SK-N-SH (cell line): ENCODE data around the gene KRT25. TPM values are rescaled to one million over a fixed set of nuclear protein-coding genes. Genes with fewer than 3 reads are reported as not detected.

Source experiments
- CTCF ChIA-PET: fragments of 300-600, 350-600 bp; formaldehyde crosslinking; extraction: SDS; loops from one replicate; lab custom pipeline; 2021; lab: Yijun Ruan, JAX
- POLR2A ChIA-PET: fragments of 350-600 bp; sonication (Branson Sonifier 250); formaldehyde crosslinking; extraction: SDS; loops from one replicate; lab custom pipeline; 2020; ENCODE audit warnings: antibody characterized with exemption, inconsistent platforms; lab: Yijun Ruan, JAX
- DNase-seq: peaks from one replicate; pipeline ENCODE4 v3.0.0; 2012
- H2AFZ ChIP-seq: fragments of 200-600 bp; sonication (generic); 2 replicates; pipeline ENCODE4 v1.8.1; 2016; ENCODE audit warnings: antibody characterized with exemption, mild to moderate bottlenecking, low read depth
- H3F3A ChIP-seq: fragments of 200-600 bp; sonication (generic); replicated peaks from 2 replicates; pipeline ENCODE3; 2016; ENCODE audit warnings: antibody characterized with exemption, mild to moderate bottlenecking; ENCODE audit not compliant: insufficient read depth
- H3K27ac ChIP-seq, 2 experiments: fragments of 200-500 bp in 1 of 2; fragments of 200-600 bp in 1 of 2; sonication (Bioruptor generic) in 1 of 2; sonication (generic), shearing (Covaris generic) in 1 of 2; 2 replicates each; pipeline versions ENCODE4 v1.5.1 to v1.6.1; 2014 to 2016; ENCODE audit warnings: low read depth in 2 of 2, inconsistent platforms in 1 of 2, low read length in 1 of 2, mild to moderate bottlenecking in 1 of 2, mixed read lengths in 1 of 2
- H3K27me3 ChIP-seq: fragments of 200-600 bp; sonication (generic), shearing (Covaris generic); 2 replicates; pipeline ENCODE4 v1.6.1; 2016; ENCODE audit warnings: mixed run types; ENCODE audit not compliant: insufficient read depth
- H3K36me3 ChIP-seq, 2 experiments: fragments of 200-500 bp in 1 of 2; fragments of 200-600 bp in 1 of 2; sonication (Bioruptor generic) in 1 of 2; sonication (generic) in 1 of 2; replicated peaks in 1 of 2; 2 replicates each; pipeline versions ENCODE3 to v1.5.1; 2014 to 2016; ENCODE audit warnings: low read length in 1 of 2, mild to moderate bottlenecking in 1 of 2; ENCODE audit not compliant: insufficient read depth in 2 of 2, control insufficient read depth in 1 of 2
- H3K4me1 ChIP-seq, 2 experiments: fragments of 200-500 bp in 1 of 2; fragments of 200-600 bp in 1 of 2; sonication (Bioruptor generic) in 1 of 2; sonication (generic), shearing (Covaris generic) in 1 of 2; 2 replicates each; pipeline versions ENCODE4 v1.5.1 to v1.6.1; 2014 to 2016; ENCODE audit warnings: low read depth in 1 of 2, low read length in 1 of 2, mixed run types in 1 of 2; ENCODE audit not compliant: insufficient read depth in 2 of 2, control insufficient read depth in 1 of 2
- H3K4me2 ChIP-seq: fragments of 200-600 bp; sonication (generic), shearing (Covaris generic); 2 replicates; pipeline ENCODE4 v1.6.1; 2017; ENCODE audit warnings: mixed run types
- H3K4me3 ChIP-seq, 2 experiments: fragments of 200-500 bp in 1 of 2; fragments of 200-600 bp in 1 of 2; sonication (Bioruptor generic) in 1 of 2; sonication (generic), shearing (Covaris generic) in 1 of 2; 2 replicates each; pipeline versions ENCODE4 v1.5.1 to v1.8.1; 2014 to 2016; ENCODE audit warnings: low read depth in 2 of 2, inconsistent platforms in 1 of 2, low read length in 1 of 2, mild to moderate bottlenecking in 1 of 2, mixed read lengths in 1 of 2, moderate library complexity in 1 of 2
- H3K79me2 ChIP-seq: fragments of 200-600 bp; sonication (generic); 2 replicates; pipeline ENCODE4 v1.8.1; 2017; ENCODE audit warnings: mild to moderate bottlenecking; ENCODE audit not compliant: insufficient read depth
- H3K9ac ChIP-seq: fragments of 200-600 bp; sonication (generic); 2 replicates; pipeline ENCODE4 v1.6.1; 2017; ENCODE audit warnings: mixed run types
- H3K9me2 ChIP-seq: fragments of 200-600 bp; sonication (generic); 2 replicates; pipeline ENCODE4 v1.6.1; 2017; ENCODE audit warnings: mixed run types
- H3K9me3 ChIP-seq: fragments of 200-600 bp; sonication (generic); 2 replicates; pipeline ENCODE4 v1.6.1; 2017; ENCODE audit warnings: mixed run types, mild to moderate bottlenecking, moderate library complexity
- H4K20me1 ChIP-seq: fragments of 200-600 bp; sonication (generic); 2 replicates; pipeline ENCODE4 v1.6.1; 2017; ENCODE audit warnings: mild to moderate bottlenecking, mixed run types; ENCODE audit not compliant: insufficient read depth
- ELF1 ChIP-seq: IDR thresholded peaks from 2 replicates; pipeline ENCODE4 v1.4.0; 2012
- EP300 ChIP-seq, 2 experiments: IDR thresholded peaks; 2 replicates each; pipeline versions ENCODE4 v1.4.0 to v1.6.1; 2012; ENCODE audit warnings: borderline replicate concordance in 1 of 2, low read depth in 1 of 2, low read length in 1 of 2
- EZH2phosphoT487 ChIP-seq: fragments of 200-600 bp; sonication (generic); IDR thresholded peaks from 2 replicates; pipeline ENCODE4 v1.6.1; 2017; ENCODE audit warnings: low read depth, mixed run types, mild to moderate bottlenecking, antibody characterized with exemption, moderate library complexity, borderline replicate concordance
- FOSL2 ChIP-seq: IDR thresholded peaks from 2 replicates; pipeline ENCODE4 v1.4.0; 2012; ENCODE audit warnings: low read depth, mild to moderate bottlenecking, moderate library complexity, borderline replicate concordance
- GABPA ChIP-seq: IDR thresholded peaks from 2 replicates; pipeline ENCODE4 v1.4.0; 2012; ENCODE audit warnings: low read depth, mild to moderate bottlenecking
- IRF3 ChIP-seq: fragments of 150-350 bp; IDR thresholded peaks from 2 replicates; pipeline ENCODE4 v1.6.1; 2016; ENCODE audit warnings: mild to moderate bottlenecking, low read depth, low read length
- JUND ChIP-seq: IDR thresholded peaks from 2 replicates; pipeline ENCODE4 v1.4.0; 2012
- MAX ChIP-seq: IDR thresholded peaks from 2 replicates; pipeline ENCODE4 v1.4.0; 2012; ENCODE audit warnings: low read depth
- MEF2A ChIP-seq: IDR thresholded peaks from 2 replicates; pipeline ENCODE4 v1.4.0; 2012; ENCODE audit warnings: low read depth, borderline replicate concordance
- NFIC ChIP-seq: IDR thresholded peaks from 2 replicates; pipeline ENCODE4 v1.4.0; 2012; ENCODE audit warnings: borderline replicate concordance
- SIN3A ChIP-seq: IDR thresholded peaks from 2 replicates; pipeline ENCODE4 v1.6.1; 2012; ENCODE audit warnings: low read depth, mild to moderate bottlenecking, low read length, moderate library complexity, borderline replicate concordance
- SMC3 ChIP-seq: IDR thresholded peaks from 2 replicates; pipeline ENCODE4 v1.6.1; 2012; ENCODE audit warnings: low read depth, low read length, improper control_type of control experiment
- TAF1 ChIP-seq: IDR thresholded peaks from 2 replicates; pipeline ENCODE4 v1.6.1; 2012; ENCODE audit warnings: low read depth, mild to moderate bottlenecking, low read length, moderate library complexity, borderline replicate concordance
- TCF12 ChIP-seq: IDR thresholded peaks from 2 replicates; pipeline ENCODE4 v1.4.0; 2012
- YY1 ChIP-seq: IDR thresholded peaks from 2 replicates; pipeline ENCODE4 v1.4.0; 2012; ENCODE audit warnings: low read depth, mild to moderate bottlenecking
- WGBS: methylation state at CpG from one replicate; pipeline ENCODE4 v1.1.6; 2017; ENCODE audit warnings: low lambda C conversion rate; 5-methylcytosine and 5-hydroxymethylcytosine counted together
- polyA plus RNA-seq, 3 experiments: library from polyadenylated mRNA; depleted of rRNA; stranded (reverse); fragments of >200 nt; gene quantifications; 2 replicates each; pipeline ENCODE4 v1.2.3, GENCODE V29; 2012
- TF ChIP-seq, protein P1 (sequence below): fragments of 200-600 bp; sonication (generic); IDR thresholded peaks from 2 replicates; pipeline ENCODE4 v1.6.1; 2017; ENCODE audit warnings: antibody characterized with exemption, mild to moderate bottlenecking, moderate library complexity
- TF ChIP-seq, protein P2 (sequence below): IDR thresholded peaks from 2 replicates; pipeline ENCODE4 v1.4.0; 2012; ENCODE audit warnings: low read depth, borderline replicate concordance
- TF ChIP-seq, protein P3 (sequence below): IDR thresholded peaks from 2 replicates; pipeline ENCODE4; 2012

KRT25 gene
- polyA plus RNA-seq, 1 of the 3 experiments (the other 2 are of a cell fraction), result not detected

GRCh38 chr17:40707745-40708144 is 47.4 kb downstream of the KRT25 start:
- POLR2A ChIA-PET, result no interaction called here
- no peaks in the 10 kb centered on the region for H3K36me3 ChIP-seq
- H4K20me1 ChIP-seq, result no peaks in the 10 kb centered on the region
- H3K9me2 ChIP-seq, result no peaks in the 10 kb centered on the region
- no peaks in the 10 kb centered on the region for H3F3A ChIP-seq
- H3K9me3 ChIP-seq, result no peaks in the 10 kb centered on the region
- no peaks in the 10 kb centered on the region for H3K4me1 ChIP-seq
- H3K27ac ChIP-seq, result no peak overlapping the region
- H2AFZ ChIP-seq, result no peak overlapping the region
- H3K4me2 ChIP-seq, result no peak overlapping the region
- DNase-seq, result no peak
- CTCF ChIA-PET, result interaction anchor here (1.5 kb wide), 1 partner anchor 11 kb away, joined by 6 read pairs; no protein-coding TSS in a partner anchor
- peaks cover 75% of the 10 kb centered on the region for H3K27me3 ChIP-seq
- H3K4me3 ChIP-seq, result no peak overlapping the region
- WGBS, result 15% methylated on average over 7 of the region's 7 CpGs
- no peak overlapping the region for H3K9ac ChIP-seq
- TF ChIP-seq YY1, result no peak
- no peak for TF ChIP-seq JUND
- no peak for TF ChIP-seq EZH2phosphoT487
- TF ChIP-seq, protein P1, sequence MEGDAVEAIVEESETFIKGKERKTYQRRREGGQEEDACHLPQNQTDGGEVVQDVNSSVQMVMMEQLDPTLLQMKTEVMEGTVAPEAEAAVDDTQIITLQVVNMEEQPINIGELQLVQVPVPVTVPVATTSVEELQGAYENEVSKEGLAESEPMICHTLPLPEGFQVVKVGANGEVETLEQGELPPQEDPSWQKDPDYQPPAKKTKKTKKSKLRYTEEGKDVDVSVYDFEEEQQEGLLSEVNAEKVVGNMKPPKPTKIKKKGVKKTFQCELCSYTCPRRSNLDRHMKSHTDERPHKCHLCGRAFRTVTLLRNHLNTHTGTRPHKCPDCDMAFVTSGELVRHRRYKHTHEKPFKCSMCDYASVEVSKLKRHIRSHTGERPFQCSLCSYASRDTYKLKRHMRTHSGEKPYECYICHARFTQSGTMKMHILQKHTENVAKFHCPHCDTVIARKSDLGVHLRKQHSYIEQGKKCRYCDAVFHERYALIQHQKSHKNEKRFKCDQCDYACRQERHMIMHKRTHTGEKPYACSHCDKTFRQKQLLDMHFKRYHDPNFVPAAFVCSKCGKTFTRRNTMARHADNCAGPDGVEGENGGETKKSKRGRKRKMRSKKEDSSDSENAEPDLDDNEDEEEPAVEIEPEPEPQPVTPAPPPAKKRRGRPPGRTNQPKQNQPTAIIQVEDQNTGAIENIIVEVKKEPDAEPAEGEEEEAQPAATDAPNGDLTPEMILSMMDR, result no peak
- no peak for TF ChIP-seq FOSL2
- TF ChIP-seq NFIC, result no peak
- TF ChIP-seq, protein P2, sequence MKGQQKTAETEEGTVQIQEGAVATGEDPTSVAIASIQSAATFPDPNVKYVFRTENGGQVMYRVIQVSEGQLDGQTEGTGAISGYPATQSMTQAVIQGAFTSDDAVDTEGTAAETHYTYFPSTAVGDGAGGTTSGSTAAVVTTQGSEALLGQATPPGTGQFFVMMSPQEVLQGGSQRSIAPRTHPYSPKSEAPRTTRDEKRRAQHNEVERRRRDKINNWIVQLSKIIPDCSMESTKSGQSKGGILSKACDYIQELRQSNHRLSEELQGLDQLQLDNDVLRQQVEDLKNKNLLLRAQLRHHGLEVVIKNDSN, result no peak
- TF ChIP-seq GABPA, result no peak
- TF ChIP-seq MAX, result no peak
- TF ChIP-seq, protein P3, sequence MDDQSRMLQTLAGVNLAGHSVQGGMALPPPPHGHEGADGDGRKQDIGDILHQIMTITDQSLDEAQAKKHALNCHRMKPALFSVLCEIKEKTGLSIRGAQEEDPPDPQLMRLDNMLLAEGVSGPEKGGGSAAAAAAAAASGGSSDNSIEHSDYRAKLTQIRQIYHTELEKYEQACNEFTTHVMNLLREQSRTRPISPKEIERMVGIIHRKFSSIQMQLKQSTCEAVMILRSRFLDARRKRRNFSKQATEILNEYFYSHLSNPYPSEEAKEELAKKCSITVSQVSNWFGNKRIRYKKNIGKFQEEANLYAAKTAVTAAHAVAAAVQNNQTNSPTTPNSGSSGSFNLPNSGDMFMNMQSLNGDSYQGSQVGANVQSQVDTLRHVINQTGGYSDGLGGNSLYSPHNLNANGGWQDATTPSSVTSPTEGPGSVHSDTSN, result no peak
- no peak for TF ChIP-seq ELF1
- no peak for TF ChIP-seq SIN3A
- TF ChIP-seq, all 33 proteins: peak for 0
- H3K79me2 ChIP-seq, result no peaks in the 10 kb centered on the region

DNA sequence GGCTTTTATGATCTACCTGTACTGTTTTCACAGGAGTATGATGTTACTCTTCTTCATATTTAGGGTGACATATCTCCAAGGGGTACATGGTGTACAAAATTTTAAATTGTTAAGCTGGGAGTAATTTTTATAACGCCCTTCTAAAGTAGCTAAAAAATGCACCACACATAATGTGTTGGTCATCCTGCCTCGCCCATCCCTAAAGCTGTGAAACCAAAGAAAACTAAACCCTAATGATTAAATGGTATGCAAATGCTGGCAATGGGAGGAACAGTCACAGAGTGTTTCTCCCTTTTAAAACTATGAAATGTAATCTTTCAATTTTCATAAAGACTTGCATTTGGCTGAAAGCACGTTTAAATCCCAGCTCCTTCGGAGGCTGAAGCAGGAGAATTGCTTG is 49.5 kb downstream of the KRT25 start:
- Histone ChIP-seq H3K9ac (no peak overlapping the region), H3K9me2 (no peaks in the 10 kb centered on the region), H3K4me3 (no peak overlapping the region), H2AFZ (no peak overlapping the region), H3K36me3 (no peaks in the 10 kb centered on the region), H3K27ac (no peak overlapping the region), H4K20me1 (no peaks in the 10 kb centered on the region), H3F3A (no peaks in the 10 kb centered on the region), H3K4me1 (no peaks in the 10 kb centered on the region), H3K9me3 (no peaks in the 10 kb centered on the region), H3K4me2 (no peak overlapping the region), H3K27me3 (peaks cover 74% of the 10 kb centered on the region), H3K79me2 (no peaks in the 10 kb centered on the region)
- WGBS, result 12% methylated on average over 4 of the region's 4 CpGs
- CTCF ChIA-PET, result interaction anchor here (0.7 to 1.3 kb wide), 2 partner anchors 32 to 85 kb away, joined by 3 read pairs; no protein-coding TSS in a partner anchor
- POLR2A ChIA-PET, result no interaction called here
- no peak for DNase-seq
- TF ChIP-seq, protein P1, result no peak
- no peak for TF ChIP-seq IRF3
- TF ChIP-seq, protein P3, result no peak
- no peak for TF ChIP-seq EP300 (IDR thresholded peaks at IDR 0.05; ENCODE audit: borderline replicate concordance in 1 of 2, low read depth in 1 of 2, low read length in 1 of 2)
- no peak for TF ChIP-seq TCF12
- no peak for TF ChIP-seq SMC3
- no peak for TF ChIP-seq MEF2A
- TF ChIP-seq, protein P2, result no peak
- TF ChIP-seq TAF1, result no peak
